ENCODE results near the gene GTPBP4. TPM values are rescaled to one million over a fixed set of nuclear protein-coding genes. Genes with fewer than 3 reads are reported as not detected.

Gene GTPBP4
- 102 and 156 TPM in 2 replicates for total RNA-seq (2014; rRNA removed; shearing (Covaris generic))

DNA sequence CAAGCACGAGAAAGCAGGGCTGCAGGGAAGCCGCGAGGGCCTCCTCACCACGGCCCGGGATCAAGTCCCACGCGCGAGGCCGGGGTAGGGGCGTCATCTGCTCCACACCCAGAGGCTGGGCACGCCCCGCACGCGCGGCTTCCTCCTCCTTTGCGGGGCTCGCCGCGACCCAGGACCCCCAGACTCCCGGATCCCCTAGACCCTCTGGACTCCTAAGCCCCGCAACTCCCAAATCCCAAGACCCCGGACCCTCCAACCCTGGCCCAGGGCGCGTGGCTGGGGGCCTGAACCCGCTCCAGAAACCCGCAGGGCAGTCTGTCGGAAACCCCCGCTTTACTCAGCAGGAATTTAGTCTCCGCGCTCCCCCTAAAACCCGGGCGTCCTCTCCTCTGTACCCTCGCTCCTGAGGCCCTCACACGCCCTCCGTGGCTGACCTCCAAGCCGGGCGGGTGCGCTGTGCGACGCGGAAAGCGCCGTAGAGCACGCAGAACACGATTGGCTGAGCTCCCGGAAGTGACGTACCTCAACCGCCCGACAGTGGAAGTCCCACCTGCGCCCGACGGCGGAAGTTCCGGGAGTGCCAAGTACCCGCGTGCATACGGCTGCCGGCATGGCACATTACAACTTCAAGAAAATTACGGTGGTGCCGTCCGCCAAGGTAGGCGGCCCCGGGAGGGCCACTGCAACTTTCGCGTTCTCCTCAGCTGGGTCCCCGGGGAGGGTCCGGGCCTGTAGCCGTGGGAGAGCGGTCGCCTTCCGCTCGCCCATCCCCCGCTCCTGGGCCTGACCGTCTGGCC is at the start of gene GTPBP4:
Gene GTPBP4 (plus strand): TSS at position 565 of the 797 bp plus-strand sequence. CDS start 46 bp downstream, at position 611.
- peak; percentile 96 for DNase-seq (ENCODE audit: low spot score)

DNA sequence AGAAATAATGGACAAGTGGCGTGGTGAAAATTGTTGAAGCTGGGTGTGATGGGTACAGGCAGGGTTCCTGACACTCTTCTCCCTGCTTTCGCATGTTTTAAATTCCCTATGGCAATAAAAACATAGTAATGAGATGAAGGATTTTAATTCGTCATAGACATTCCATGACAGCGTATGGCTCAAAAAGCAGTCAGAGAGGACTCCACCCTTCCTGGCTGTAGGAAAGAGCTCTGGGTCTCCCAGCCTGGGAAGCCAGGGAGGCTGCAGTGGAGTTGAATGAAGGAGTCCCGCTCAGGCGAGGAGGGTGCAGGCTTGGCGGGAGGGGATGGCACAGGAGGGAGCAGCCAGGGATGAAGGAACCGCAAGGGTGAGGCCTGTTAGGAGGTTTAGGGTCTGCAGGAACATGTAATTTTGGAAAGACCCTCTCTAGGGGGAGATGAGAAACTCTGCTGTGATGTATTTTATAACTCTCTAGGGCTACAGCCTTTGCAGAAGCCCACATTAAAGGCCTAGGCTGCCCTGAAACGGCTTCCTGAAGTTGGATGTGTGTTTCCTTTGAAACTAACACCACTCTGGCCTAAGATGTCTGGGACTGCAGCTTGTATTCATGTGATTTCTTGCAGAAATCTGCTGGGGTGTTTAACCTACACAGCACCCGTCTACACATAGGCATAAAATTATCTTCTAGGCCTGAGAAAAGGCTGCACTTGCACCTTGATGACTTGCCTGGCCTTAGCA is 49.1 kb upstream of the GTPBP4 start:
- no peak for DNase-seq (ENCODE audit: low spot score)

DNA sequence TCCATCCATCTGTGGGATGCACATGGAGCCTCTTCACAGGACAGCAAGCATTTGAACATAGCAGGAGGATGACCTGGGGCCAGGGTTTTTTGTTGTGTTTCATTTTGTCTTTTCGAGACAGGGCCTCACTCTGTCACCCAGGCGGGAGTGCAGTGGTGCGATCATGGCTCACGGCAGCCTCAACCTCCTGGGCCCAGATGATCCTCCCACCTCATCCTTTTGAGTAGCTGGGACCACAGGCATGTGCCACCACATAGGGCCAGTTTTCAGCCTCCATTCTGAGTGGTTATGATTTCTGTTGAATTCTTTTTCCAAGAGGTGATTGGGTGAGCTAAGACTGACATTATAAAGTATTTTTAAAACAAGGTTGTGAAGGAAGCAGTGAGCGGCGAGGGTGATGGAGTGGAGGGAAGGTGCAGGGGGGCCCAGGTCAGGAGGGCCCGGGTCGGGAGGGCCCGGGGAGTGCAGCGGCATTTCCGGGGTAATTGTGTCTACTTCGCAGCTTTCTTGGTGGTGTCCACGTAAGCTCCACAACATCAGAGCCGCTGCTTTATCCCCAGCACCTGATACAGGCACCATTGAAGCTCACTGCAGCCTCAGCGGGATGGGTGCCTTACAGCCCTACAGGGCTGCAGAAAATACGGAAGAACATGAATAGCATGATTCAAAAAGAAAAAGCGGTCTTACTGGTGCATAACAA is 44.8 kb upstream of the GTPBP4 start:
- no peak for DNase-seq (ENCODE audit: low spot score)

DNA sequence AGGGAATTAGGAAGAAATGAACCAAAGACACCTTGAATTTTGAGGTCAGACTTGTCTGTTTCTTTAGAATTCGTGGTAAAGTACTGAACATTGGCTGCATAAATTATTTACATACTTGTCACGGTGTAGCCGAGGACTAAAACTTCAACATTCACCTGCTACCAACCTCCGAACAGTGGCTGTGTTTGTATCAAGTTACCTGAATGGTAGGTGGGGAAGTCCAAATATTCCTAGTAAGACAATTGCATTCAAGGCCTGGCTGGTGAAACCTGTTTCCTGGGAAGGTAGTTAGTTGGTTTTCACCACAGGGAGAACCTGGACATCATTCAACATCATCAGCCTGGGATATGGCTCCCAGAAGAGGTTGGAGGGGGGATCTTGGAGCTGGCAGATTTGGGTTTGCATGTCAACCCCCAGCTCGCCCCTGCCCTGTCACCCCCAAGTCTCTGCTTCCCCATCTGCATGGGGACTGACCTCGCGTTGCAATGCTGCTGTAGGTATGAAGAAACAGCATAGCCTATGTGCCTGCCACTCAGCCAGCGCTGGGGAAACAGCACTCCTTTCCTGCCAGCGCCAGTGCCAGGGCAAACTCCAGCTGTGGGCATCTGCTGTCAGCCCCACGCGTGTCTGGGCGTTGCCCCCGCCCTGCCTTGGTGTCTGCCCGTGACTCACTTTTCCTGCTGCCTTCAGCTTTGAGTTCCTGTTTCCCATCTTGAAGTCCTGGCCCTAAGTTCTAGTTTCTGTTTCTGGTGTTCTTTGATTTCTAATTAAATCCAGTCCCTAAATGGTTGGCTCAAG is 44.0 kb upstream of the GTPBP4 start:
- DNase-seq (ENCODE audit: low spot score): peak; percentile 39

DNA sequence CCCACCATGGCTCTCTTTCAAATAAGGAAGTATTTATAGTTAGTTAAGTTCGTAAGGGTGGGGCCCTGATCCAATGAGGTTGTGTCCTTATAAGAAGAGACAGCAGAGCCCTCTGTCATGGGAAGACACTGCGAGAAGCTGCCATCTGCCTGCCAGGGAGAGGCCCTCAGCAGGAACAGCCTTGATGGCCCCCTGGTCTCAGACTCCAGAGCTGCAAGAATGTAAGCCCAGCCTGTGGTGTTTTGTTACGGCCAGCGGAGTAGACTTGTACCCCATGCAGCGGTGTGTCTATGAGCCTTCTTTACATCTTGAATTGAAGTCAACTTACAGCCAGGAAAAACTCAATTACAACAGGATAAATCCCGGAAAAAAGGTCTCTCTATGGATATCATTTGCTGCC is 42.5 kb upstream of the GTPBP4 start:
- no peak for DNase-seq (ENCODE audit: low spot score)

DNA sequence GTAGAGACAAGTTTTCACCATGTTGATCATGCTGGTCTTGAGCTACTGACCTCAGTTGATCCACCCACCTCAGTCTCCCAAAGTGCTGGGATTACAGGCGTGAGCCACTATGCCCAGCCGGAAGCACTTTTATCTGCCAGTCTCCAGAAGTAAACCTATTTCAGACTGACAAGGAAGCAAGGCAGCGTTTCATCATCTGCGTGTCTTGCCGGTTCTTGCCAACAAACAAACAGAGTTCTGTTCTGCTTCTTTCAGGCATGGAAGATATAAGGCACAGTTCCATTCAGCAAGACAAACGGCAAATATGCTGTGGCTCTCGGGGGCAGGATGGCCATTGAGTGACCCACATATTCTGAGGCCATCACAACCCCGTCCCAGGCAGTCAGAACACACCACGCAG is 41.2 kb upstream of the GTPBP4 start:
- DNase-seq (ENCODE audit: low spot score): no peak

DNA sequence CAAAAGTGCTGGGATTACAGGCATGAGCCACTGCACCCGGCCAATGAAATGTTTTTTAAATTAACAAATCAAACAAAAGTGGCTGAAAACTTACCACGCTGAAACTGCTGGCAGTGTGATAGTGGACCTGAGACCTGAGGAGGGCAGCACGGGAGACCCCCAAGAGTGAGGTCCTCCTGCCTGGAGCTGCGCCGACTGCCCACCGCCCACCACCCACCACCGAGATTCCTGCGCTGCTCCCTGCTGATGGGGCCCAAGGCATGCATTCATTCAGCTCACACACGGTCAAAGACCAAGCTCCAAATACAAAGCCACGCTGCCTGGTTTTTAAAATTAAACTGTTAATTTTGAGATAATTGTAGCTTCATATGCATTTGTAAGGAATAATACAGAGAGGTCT is 40.4 kb upstream of the GTPBP4 start:
- DNase-seq (ENCODE audit: low spot score): no peak

DNA sequence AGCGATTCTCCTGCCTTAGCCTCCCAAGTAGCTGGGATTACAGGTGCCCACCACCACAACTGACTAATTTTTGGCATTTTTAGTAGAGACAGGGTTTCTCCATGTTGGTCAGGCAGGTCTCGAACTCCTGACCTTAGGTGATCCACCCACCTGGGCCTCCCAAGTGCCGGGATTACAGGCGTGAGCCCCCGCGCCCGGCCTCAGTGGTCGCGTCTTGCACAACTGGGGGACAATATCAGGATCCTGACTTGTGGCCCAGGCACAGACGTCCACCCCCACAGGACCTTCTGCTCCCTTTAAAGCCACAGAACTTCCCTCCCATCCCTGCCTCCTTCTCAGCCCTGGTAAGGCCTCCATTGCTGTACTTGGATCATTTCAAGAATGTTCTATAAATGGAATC is 39.9 kb upstream of the GTPBP4 start:
- DNase-seq (ENCODE audit: low spot score): no peak

DNA sequence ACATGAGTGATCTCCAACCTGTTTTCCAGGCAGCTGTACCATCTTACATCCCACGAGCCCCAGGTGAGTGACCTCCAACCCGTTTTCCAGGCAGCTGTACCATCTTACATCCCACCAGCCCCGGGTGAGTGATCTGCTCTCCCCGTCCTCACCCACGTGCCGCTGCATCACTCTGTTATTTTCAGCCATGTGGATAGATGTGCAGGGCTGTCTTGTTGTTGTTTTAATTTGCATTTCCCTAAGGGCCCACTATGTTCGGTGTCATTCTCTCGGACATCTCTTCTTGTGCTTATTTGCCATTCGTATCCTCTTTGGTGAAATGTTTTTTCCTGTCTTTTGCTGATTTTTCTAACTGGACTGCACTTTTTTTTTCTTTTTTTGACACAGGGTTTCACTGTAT is 38.8 kb upstream of the GTPBP4 start:
- no peak for DNase-seq (ENCODE audit: low spot score)

DNA sequence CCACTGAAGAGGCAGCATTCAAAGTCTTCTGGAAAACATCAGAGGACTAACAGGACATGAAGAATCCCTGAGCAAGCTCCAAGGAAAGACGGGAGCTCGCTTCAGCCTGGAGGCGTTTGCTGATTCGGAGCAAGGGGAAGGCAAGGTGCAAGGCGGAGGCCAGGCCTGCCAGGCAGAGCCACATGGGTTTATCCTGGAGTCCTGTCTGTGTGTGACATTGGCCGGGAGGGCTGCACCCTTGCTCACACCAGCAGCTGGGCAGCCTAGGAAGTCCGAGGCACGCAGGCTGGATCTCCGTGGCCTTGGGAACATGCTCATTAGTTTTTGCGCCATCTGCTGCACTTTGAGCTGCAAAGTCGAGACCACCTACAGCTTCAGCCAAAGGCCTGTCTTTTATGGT is 34.4 kb upstream of the GTPBP4 start:
- DNase-seq (ENCODE audit: low spot score): no peak

DNA sequence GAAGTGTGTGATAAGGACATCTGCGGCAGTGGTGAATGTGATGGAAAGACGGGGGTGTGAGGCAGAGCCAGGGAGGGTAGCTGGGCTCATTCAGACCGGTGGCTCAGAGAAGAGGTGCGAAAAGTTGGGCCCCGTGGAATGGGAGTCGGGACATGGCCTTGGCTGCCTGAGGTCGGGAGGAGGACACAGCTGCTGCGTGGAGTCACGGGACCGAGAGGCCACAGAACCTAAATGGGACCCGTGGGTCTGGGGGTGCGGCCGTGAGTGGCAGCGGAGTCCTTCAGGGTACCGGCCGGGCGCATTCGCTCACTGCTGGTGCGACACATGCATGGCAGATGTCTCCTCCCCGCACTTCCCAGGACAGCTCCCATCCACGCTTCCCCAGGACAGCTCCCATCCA is 33.8 kb upstream of the GTPBP4 start:
- no peak for DNase-seq (ENCODE audit: low spot score)

DNA sequence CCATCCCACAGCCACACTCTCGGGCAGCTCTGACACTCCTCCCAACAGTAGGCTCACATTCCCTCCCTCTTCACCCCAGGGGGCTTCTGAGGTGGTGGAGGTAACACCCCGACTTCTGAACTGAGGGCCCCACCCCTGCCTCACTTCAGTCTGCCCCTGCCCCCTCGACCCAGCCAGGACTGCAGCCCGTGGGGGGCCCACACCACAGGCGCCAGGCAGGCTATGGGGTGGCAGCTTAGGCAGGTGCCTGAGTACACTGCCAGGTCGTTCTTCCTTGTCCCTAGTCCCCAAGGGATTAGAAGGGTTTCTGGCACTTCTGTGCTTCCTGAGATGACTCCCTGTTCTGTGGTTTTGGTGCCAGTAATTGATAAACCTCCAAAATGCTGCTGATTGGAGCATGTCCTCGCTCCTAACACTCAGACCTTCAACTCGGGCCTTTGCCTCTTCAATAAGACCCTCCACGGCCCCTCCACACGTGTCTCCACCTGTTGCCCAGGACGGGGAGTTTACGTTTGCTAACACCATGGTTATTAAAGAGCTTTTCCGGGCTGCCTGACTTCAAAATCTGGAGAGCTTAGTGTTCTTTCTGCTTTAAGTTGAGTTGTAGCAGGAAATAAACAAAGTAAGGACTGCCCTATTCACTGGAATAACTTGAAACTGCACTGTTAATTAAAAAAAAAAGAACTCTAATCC is 33.0 kb upstream of the GTPBP4 start:
- DNase-seq (ENCODE audit: low spot score): no peak

DNA sequence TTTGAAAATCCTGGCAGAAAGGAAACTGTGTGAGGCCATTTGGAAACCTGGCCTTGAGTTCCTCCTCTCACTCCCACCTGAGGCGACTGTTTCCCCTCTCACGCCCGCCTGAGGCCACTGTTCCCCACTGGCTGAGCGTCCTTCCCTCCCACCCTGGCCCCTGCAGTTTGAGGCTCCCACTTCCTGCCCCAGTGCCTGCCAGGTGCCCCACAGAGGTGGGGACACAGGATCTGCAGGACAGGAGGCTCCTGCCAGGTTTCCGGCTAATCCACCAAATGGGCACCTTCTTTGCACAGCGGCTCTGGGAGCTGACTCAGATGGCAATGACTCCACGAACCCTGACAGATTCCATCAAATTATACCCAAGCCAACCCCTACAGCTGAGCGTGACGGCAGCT is 32.4 kb upstream of the GTPBP4 start:
- DNase-seq (ENCODE audit: low spot score): no peak

DNA sequence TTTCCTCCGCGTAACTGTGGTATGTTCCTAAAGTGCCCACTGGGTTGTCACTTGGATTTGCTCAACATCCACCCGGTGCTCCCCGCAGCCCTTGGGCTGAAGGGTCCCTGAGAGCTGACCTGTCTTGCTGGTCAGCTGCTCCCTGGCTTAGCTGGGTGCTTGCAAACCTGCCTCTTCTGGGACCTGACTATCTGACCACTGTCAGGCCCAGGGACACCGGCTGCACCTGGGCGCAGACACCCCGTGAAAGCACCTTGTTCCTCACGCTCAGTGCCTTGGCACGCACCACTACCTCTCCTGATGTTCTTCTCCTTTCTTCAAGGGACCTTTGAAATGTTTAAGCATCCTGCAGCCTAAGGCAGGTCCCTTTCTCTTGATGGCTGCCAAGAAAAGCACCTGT is 30.1 kb upstream of the GTPBP4 start:
- DNase-seq (ENCODE audit: low spot score): no peak

DNA sequence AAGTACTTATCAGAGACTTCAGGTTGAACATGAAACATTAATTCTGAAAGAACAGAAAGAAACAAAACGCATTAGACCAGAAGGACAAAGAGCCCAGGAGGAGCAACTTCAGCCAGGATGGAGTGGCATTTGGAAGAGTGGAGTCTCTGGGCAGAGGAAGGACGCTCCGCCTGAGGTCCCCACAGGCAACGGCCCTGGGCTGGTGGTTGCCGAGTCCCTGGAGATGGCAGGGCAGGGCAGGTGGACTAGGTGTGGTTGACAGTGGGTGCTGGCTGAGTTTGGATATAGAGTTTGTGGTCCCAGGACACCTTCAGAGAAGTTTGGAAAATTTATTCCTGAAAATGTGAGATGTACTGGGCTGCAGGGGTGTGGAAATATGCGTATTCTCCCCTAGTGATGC is 29.4 kb upstream of the GTPBP4 start:
- no peak for DNase-seq (ENCODE audit: low spot score)

DNA sequence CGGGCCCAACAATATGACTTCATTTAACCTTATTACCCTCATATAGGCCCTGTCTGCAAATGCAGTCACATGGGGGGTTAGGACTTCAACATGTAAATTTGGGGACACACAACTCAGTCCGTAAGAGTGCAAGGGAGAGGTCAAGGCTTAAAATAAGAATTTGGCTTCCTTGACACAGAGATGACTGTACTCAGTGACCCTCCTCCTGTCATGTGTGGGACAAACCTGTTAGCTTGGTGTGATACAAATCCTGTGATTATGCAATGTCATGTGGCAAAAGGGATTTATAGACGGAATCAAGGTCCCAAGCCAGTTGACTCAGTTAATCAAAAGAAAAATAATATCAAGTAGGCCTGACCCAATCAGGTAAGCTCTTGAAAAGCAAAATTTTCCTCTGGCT is 25.9 kb upstream of the GTPBP4 start:
- no peak for DNase-seq (ENCODE audit: low spot score)

DNA sequence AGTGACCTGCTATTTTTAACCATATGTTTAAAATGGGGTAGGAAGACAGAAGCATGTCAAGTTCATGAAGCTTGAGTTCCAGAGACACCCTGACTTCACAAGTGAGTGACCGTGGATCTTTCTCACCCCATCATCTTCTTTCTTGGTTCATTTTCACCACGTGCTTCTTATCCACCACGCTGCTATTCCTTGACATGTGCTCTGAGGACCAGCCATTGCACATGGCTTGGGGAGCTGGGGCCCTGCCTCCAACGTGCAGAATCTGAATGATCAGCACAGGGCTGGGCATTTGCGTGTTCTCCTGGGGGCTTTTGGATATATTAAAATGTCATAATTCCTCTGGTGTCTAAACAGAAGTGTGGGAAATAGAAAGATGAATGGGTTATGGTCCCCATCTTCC is 25.0 kb upstream of the GTPBP4 start:
- DNase-seq (ENCODE audit: low spot score): no peak

DNA sequence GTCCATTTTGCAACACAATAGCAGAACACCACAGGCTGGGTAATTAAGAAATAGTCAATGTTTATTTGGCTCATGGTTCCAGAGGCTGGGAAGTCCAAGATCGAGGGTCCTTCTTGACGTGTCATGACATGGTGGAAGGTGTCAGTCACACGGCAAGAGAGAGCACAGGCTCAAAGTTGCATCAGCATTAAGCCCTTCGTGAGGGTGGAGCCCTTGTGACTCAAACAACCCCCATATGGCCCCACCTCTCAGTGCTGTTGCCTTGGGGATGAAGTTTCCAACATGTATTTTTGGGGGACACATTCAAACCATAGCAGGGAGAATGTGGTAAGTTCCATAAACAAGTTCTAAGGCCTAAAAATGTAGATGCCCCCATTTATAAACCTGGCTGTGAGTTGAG is 24.6 kb upstream of the GTPBP4 start:
- DNase-seq (ENCODE audit: low spot score): no peak

DNA sequence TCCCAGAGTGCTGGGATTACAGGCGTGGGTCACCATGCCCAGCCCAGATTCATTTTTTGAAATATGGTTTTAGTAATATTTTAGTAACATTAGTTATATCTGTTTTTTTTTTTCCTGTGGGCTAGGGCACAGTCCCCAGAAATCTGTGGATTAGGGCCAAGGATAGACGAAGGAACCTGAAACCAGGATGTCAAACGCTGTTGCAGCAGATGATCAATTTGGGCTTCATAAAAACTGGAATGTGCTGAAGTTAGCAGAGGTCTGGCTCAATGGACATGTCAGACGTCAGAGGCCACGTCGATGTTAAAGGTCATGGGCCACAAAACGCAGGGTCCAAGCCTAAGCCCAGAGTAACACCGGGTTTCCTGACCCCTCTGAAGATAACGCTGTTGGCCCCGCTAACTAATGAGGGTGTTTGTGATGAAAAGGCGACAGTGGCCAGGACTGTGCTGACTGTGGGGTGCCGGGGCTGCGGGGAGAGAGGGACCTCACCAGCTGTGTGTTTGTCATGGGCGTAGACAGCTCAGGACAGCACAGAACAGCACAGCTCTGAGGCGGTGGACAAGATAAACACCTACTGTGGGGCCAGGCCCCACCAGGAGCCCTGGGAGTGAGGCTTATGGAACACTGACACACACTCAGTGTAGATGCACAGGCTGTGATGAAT is 23.8 kb upstream of the GTPBP4 start:
- DNase-seq (ENCODE audit: low spot score): no peak

DNA sequence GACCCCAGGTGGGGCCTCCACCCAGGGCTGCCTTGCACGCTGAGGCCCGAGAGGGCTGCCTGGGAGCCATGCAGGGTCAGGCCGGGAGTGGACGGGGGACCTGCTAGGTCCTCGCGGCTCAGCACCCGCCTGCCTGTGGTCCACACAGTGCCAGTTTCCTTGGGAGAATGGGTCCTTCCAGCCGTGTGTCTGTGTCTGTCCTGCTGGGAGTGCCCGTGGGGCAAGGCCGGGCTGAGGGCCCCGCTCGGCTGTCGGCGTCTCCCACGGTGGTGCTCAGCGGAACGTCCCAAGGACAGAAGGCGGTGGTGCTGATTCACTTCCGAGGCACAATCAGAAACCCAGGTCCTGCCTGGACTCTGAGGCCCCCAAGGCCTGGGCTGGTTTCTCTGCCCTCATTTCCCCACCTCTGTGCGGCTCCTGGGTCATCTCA is 23.2 kb upstream of the GTPBP4 start:
- no peak for DNase-seq (ENCODE audit: low spot score)
